Transverse colon (tissue), 4 donors: ENCODE data around the gene PPAN. TPM values are rescaled to one million over a fixed set of nuclear protein-coding genes. Genes with fewer than 3 reads are reported as not detected.

Source experiments
- DNase-seq: peaks from one replicate; pipeline ENCODE4 v3.0.0-alpha.2; 2019
- H3K27ac ChIP-seq, 4 donors: fragments of 200-600 bp; sonication (generic); 2 replicates each; pipeline ENCODE4 v1.5.1; 2016 to 2018; ENCODE audit warnings: inconsistent platforms in 4 of 4
- H3K27me3 ChIP-seq: fragments of 200-600 bp; sonication (generic); 2 replicates; pipeline ENCODE4 v1.5.1; 2017; ENCODE audit warnings: inconsistent platforms
- H3K36me3 ChIP-seq, 4 donors: fragments of 200-600 bp; sonication (generic); 2 replicates each; pipeline ENCODE4 v1.5.1; 2017 to 2019; ENCODE audit warnings: inconsistent platforms in 4 of 4
- H3K4me1 ChIP-seq, 4 donors: fragments of 200-600 bp; sonication (generic); 2 replicates each; pipeline ENCODE4 v1.5.1; 2017 to 2020; ENCODE audit warnings: inconsistent platforms in 4 of 4
- H3K4me3 ChIP-seq, 4 donors: fragments of 200-600 bp; sonication (generic); 1 replicate in 1 of 4; 2 replicates in 3 of 4; pipeline versions ENCODE4 v1.5.1 to v1.6.1; 2017 to 2019; ENCODE audit warnings: inconsistent platforms in 4 of 4
- H3K9me3 ChIP-seq, 2 donors: fragments of 200-600 bp; sonication (generic); 2 replicates each; pipeline ENCODE4 v1.5.1; 2017 to 2019; ENCODE audit warnings: inconsistent platforms in 2 of 2
- CTCF ChIP-seq, 5 experiments: fragments of 200-600 bp in 3 of 5; fragments of 450-650 bp in 2 of 5; sonication (generic) in 3 of 5; IDR thresholded peaks; 1 replicate in 2 of 5; 2 replicates in 3 of 5; pipeline ENCODE4 v1.5.1; 2016 to 2017; ENCODE audit warnings: antibody characterized with exemption in 5 of 5, inconsistent platforms in 3 of 5, mild to moderate bottlenecking in 2 of 5, moderate library complexity in 1 of 5
- EP300 ChIP-seq: sonication (generic); formaldehyde crosslinking; IDR thresholded peaks from one replicate; pipeline ENCODE4 v1.6.1; 2017; ENCODE audit warnings: antibody characterized with exemption, low read depth
- POLR2A ChIP-seq: fragments of 450-650 bp; IDR thresholded peaks from one replicate; pipeline ENCODE4 v1.6.1; 2016; ENCODE audit warnings: antibody characterized with exemption, mild to moderate bottlenecking, moderate library complexity
- POLR2AphosphoS5 ChIP-seq, 3 donors: sonication (generic); formaldehyde crosslinking; IDR thresholded peaks; one replicate each; pipeline ENCODE4 v1.6.1; 2016; ENCODE audit warnings: antibody characterized with exemption in 3 of 3
- WGBS, 2 donors: methylation state at CpG; one replicate each; pipeline ENCODE4 v1.1.5; 2018; ENCODE audit warnings: low coverage in 1 of 2; 5-methylcytosine and 5-hydroxymethylcytosine counted together
- in situ Hi-C, 4 donors: fragments of 200-750 bp; cut with MboI; loops; one replicate each; pipeline versions ENCODE4 v1.15.0 to v1.15.1; 2017; ENCODE audit warnings: low sequenced_read_pairs in 3 of 4, low pct_ligation_motif_present in 1 of 4, low pct_unique_long_range_greater_than_20kb in 1 of 4
- intact Hi-C: fragments of 100-400 bp; cut with DNase I; formaldehyde crosslinking; loops from one replicate; pipeline ENCODE4 v1.15.1; 2023; ENCODE audit warnings: low total_unique reads
- total RNA-seq, 4 donors: library from RNA; depleted of rRNA; stranded (reverse); fragments of >200 nt; gene quantifications; one replicate each; pipeline ENCODE4 v1.1.0, GENCODE V29; 2016

Gene PPAN
- total RNA-seq, 4 donors from 2014 or later = 10.1 to 31.8 (median 21.5) TPM

GRCh38 chr19:10149427-10149826 is 43.3 kb downstream of the PPAN start:
- WGBS, 2 donors = 96% methylated on average over 12 of the region's 12 CpGs; no CpG with 5 or more reads in 1 of the 2 donors
- intact Hi-C loops = no loop called here
- Histone ChIP-seq H3K27me3 (no peaks in the 10 kb centered on the region), H3K4me1 (no peaks in the 10 kb centered on the region), H3K4me3 (no peak overlapping the region), H3K36me3 (peaks cover 0 to 48% (median 24%) of the 10 kb centered on the region in 4 donors), H3K27ac (no peak overlapping the region), H3K9me3 (no peaks in the 10 kb centered on the region)
- in situ Hi-C loops = no loop called here
- TF ChIP-seq EP300 (no peak), POLR2AphosphoS5 (IDR thresholded peaks at IDR 0.05) (no peak), POLR2A (no peak), CTCF (IDR thresholded peaks at IDR 0.05) (no peak)
- DNase-seq = no peak

- Histone ChIP-seq H3K9me3 (no peaks in the 10 kb centered on the region), H3K27me3 (no peaks in the 10 kb centered on the region), H3K4me1 (no peaks in the 10 kb centered on the region), H3K36me3 (peaks cover 0 to 56% (median 16%) of the 10 kb centered on the region in 4 donors), H3K27ac (no peak overlapping the region), H3K4me3 (no peak overlapping the region)
- in situ Hi-C loops = no loop called here
- 96% methylated on average over 5 of the region's 5 CpGs; no CpG with 5 or more reads in 1 of the 2 donors for WGBS, 2 donors
- no peak for DNase-seq
- intact Hi-C loops = no loop called here
- TF ChIP-seq EP300 (no peak), CTCF (IDR thresholded peaks at IDR 0.05) (no peak), POLR2A (no peak), POLR2AphosphoS5 (IDR thresholded peaks at IDR 0.05) (no peak)
These were observed 45.4 kb downstream of the PPAN start for GRCh38 chr19:10151521-10151920.

GRCh38 chr19:10152100-10152499 is 45.9 kb downstream of the PPAN start:
- Histone ChIP-seq H3K4me1 (no peaks in the 10 kb centered on the region), H3K27ac (no peak overlapping the region), H3K27me3 (no peaks in the 10 kb centered on the region), H3K4me3 (no peak overlapping the region), H3K9me3 (no peaks in the 10 kb centered on the region), H3K36me3 (peaks cover 0 to 51% (median 15%) of the 10 kb centered on the region in 4 donors)
- no peak for TF ChIP-seq EP300
- no peak for TF ChIP-seq POLR2AphosphoS5 (IDR thresholded peaks at IDR 0.05)
- TF ChIP-seq POLR2A = no peak
- no peak for TF ChIP-seq CTCF (IDR thresholded peaks at IDR 0.05)
- 91 to 100% methylated on average over 1 to 3 of the region's 3 CpGs for WGBS, 2 donors
- in situ Hi-C loops (no loop called here), intact Hi-C loops (no loop called here)
- DNase-seq = no peak

- Histone ChIP-seq H3K9me3 (no peaks in the 10 kb centered on the region), H3K4me3 (no peak overlapping the region), H3K36me3 (peaks cover 0 to 49% (median 18%) of the 10 kb centered on the region in 4 donors), H3K27me3 (no peaks in the 10 kb centered on the region), H3K4me1 (no peaks in the 10 kb centered on the region), H3K27ac (no peak overlapping the region)
- 82 to 88% methylated on average over 3 to 4 of the region's 4 CpGs for WGBS, 2 donors
- TF ChIP-seq EP300 (no peak), POLR2AphosphoS5 (IDR thresholded peaks at IDR 0.05) (no peak), POLR2A (no peak), CTCF (IDR thresholded peaks at IDR 0.05) (no peak)
- DNase-seq = no peak
- in situ Hi-C loops = no loop called here
- intact Hi-C loops = no loop called here
These were observed 49.7 kb downstream of the PPAN start for GRCh38 chr19:10155839-10156238.
